ENCODE results near the gene BAIAP2L2. TPM values are rescaled to one million over a fixed set of nuclear protein-coding genes. Genes with fewer than 3 reads are reported as not detected.
"Not testable (repeated sequence)": the region's sequence is repeated elsewhere in the genome, so short reads cannot be mapped to it uniquely, and the experiment has no call there.

Gene BAIAP2L2
- total and polyA plus RNA-seq, 10 of the 15 experiments (the other 5 are each of a cell fraction or from before 2014, with no cell fraction given), result 0.08 to 0.38 (median 0.14) TPM; not detected in 6

DNA sequence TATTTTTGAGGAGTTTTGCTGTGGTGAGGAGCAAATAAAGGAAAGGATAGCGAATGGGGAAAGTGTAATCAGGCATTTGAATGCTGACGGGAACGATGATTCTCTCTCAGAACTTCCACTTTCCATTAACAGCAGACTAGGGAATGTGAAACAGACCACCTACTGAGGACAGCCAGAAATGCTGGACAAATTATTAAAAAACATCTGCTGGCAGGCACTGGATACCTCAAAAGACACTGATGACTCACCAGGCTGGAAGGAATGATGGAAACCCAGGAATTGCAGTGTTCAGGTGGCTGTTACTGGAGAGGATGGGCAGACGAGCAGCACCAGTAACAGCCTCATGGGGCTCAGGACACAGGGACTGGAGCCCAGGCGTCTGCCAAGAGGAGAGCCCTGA, 37.8 kb upstream of the BAIAP2L2 start:
- Histone ChIP-seq H3K27me3 (replicated peaks in 1 of 2; ENCODE audit: control insufficient read depth in 2 of 2, insufficient read depth in 2 of 2, low read length in 1 of 2) (no peaks in the 10 kb centered on the region), H3K4me3 (no peak overlapping the region), H3K9ac (ENCODE audit: control insufficient read depth, insufficient read depth, low read length) (no peak overlapping the region), H3K4me1 (ENCODE audit: control insufficient read depth, insufficient read depth, low read length) (peaks cover 8% of the 10 kb centered on the region), H2AFZ (ENCODE audit: control insufficient read depth, low read depth, low read length) (no peak overlapping the region), H3K36me3 (ENCODE audit: control insufficient read depth in 2 of 2, insufficient read depth in 2 of 2, low read length in 1 of 2) (no peaks in the 10 kb centered on the region), H3K27ac (ENCODE audit: control insufficient read depth, insufficient read depth) (no peak overlapping the region), H3K4me2 (ENCODE audit: control insufficient read depth, insufficient read depth) (no peak overlapping the region), H3K79me2 (ENCODE audit: control insufficient read depth, insufficient read depth, low read length) (no peaks in the 10 kb centered on the region), H3K9me3 (replicated peaks; ENCODE audit: control insufficient read depth, insufficient read depth, low read length) (no peaks in the 10 kb centered on the region), H4K20me1 (ENCODE audit: control insufficient read depth, insufficient read depth) (no peaks in the 10 kb centered on the region)
- DNase-seq (ENCODE audit: low read depth, low spot score), result no peak
- CTCF ChIA-PET, result no interaction called here
- no peak for FAIRE-seq
- no TSS peak for BruUV-seq (replicated peaks)
- SMC1A ChIA-PET (ENCODE audit: uncharacterized antibody, unreplicated experiment), result no interaction called here
- TF ChIP-seq ZNF274 (IDR thresholded peaks at IDR 0.05; ENCODE audit: insufficient read depth, insufficient read length) (no peak), TCF7 (IDR thresholded peaks at IDR 0.05; ENCODE audit: borderline replicate concordance) (no peak), CREB1 (IDR thresholded peaks at IDR 0.05; ENCODE audit: low read depth) (no peak), SIX5 (IDR thresholded peaks at IDR 0.05; ENCODE audit: low read depth, low read length, severe bottlenecking) (no peak), SREBF2 (IDR thresholded peaks at IDR 0.05; ENCODE audit: low read length) (no peak), IKZF1 (conservative IDR thresholded peaks at IDR 0.05) (no peak), NBN (IDR thresholded peaks at IDR 0.05) (no peak)
- TF ChIP-seq, protein P1, sequence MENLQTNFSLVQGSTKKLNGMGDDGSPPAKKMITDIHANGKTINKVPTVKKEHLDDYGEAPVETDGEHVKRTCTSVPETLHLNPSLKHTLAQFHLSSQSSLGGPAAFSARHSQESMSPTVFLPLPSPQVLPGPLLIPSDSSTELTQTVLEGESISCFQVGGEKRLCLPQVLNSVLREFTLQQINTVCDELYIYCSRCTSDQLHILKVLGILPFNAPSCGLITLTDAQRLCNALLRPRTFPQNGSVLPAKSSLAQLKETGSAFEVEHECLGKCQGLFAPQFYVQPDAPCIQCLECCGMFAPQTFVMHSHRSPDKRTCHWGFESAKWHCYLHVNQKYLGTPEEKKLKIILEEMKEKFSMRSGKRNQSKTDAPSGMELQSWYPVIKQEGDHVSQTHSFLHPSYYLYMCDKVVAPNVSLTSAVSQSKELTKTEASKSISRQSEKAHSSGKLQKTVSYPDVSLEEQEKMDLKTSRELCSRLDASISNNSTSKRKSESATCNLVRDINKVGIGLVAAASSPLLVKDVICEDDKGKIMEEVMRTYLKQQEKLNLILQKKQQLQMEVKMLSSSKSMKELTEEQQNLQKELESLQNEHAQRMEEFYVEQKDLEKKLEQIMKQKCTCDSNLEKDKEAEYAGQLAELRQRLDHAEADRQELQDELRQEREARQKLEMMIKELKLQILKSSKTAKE (IDR thresholded peaks at IDR 0.05; ENCODE audit: low read depth, poor library complexity, severe bottlenecking), result no peak
- TF ChIP-seq, protein P2, sequence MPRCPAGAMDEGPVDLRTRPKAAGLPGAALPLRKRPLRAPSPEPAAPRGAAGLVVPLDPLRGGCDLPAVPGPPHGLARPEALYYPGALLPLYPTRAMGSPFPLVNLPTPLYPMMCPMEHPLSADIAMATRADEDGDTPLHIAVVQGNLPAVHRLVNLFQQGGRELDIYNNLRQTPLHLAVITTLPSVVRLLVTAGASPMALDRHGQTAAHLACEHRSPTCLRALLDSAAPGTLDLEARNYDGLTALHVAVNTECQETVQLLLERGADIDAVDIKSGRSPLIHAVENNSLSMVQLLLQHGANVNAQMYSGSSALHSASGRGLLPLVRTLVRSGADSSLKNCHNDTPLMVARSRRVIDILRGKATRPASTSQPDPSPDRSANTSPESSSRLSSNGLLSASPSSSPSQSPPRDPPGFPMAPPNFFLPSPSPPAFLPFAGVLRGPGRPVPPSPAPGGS (IDR thresholded peaks at IDR 0.05; ENCODE audit: borderline replicate concordance, insufficient read depth, low read depth, low read length, poor library complexity, severe bottlenecking), result no peak
- TF ChIP-seq, protein P3, sequence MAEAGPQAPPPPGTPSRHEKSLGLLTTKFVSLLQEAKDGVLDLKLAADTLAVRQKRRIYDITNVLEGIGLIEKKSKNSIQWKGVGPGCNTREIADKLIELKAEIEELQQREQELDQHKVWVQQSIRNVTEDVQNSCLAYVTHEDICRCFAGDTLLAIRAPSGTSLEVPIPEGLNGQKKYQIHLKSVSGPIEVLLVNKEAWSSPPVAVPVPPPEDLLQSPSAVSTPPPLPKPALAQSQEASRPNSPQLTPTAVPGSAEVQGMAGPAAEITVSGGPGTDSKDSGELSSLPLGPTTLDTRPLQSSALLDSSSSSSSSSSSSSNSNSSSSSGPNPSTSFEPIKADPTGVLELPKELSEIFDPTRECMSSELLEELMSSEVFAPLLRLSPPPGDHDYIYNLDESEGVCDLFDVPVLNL (IDR thresholded peaks at IDR 0.05; ENCODE audit: low read depth, low read length), result no peak
- no peak for ATAC-seq
- RAD21 ChIA-PET (ENCODE audit: unreplicated experiment), result no interaction called here
- whole genome bisulfite sequencing (ENCODE audit: insufficient coverage, insufficient replicate concordance, low lambda C conversion rate, missing lambda C conversion rate), result 89% methylated on average over 5 of the region's 5 CpGs
- POLR2A ChIA-PET, result no interaction called here
- in situ Hi-C loops (cut with MboI) (no loop called here), intact Hi-C loops (cut with micrococcal nuclease; ENCODE audit: unreplicated experiment) (no loop called here)

DNA sequence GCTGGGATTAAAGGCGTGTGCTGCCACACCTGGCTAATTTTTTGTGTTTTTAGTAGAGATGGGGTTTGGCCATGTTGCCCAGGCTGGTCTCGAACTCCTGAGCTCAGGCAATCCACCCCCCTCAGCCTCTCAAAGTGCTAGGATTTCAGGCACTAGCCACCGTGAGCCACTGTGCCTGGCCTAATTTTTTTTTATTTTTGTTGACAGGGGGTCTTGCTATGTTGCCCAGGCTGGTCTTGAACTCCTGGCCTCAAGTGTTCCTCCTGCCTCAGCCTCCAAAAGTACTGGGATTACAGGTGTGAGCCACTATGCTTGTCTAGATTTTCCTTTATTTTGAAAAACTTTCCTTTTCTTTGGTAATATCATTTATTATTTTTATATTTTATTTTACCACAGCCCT, 35.7 kb upstream of the BAIAP2L2 start:
- intact Hi-C loops (cut with micrococcal nuclease; ENCODE audit: unreplicated experiment); H3K4me3 ChIP-seq; H3K4me2 ChIP-seq (ENCODE audit: control insufficient read depth, insufficient read depth); H3K9me3 ChIP-seq (replicated peaks; ENCODE audit: control insufficient read depth, insufficient read depth, low read length); H3K79me2 ChIP-seq (ENCODE audit: control insufficient read depth, insufficient read depth, low read length); H3K9ac ChIP-seq (ENCODE audit: control insufficient read depth, insufficient read depth, low read length); H2AFZ ChIP-seq (ENCODE audit: control insufficient read depth, low read depth, low read length); H4K20me1 ChIP-seq (ENCODE audit: control insufficient read depth, insufficient read depth); SMC1A ChIA-PET (ENCODE audit: uncharacterized antibody, unreplicated experiment); ATAC-seq; H3K27ac ChIP-seq (ENCODE audit: control insufficient read depth, insufficient read depth); POLR2A ChIA-PET; DNase-seq (ENCODE audit: low read depth, low spot score); H3K36me3 ChIP-seq (ENCODE audit: control insufficient read depth in 2 of 2, insufficient read depth in 2 of 2, low read length in 1 of 2); H3K4me1 ChIP-seq (ENCODE audit: control insufficient read depth, insufficient read depth, low read length); FAIRE-seq; CTCF ChIA-PET; in situ Hi-C loops (cut with MboI); H3K27me3 ChIP-seq (replicated peaks in 1 of 2; ENCODE audit: control insufficient read depth in 2 of 2, insufficient read depth in 2 of 2, low read length in 1 of 2); BruUV-seq (replicated peaks): not testable (repeated sequence)
- WGBS (ENCODE audit: insufficient coverage, insufficient replicate concordance, low lambda C conversion rate, missing lambda C conversion rate), result 76% methylated on average over 3 of the region's 3 CpGs
- RAD21 ChIA-PET (ENCODE audit: unreplicated experiment), result interaction anchor here (1.0 kb wide), 1 partner anchor 57 kb away, joined by 3 read pairs; no protein-coding TSS in a partner anchor

All from GM12878 (cell line).